ENCODE data around the gene LYL1.

The LYL1 gene

GRCh38 chr19:13092158-13092543 is 10.5 kb downstream of the LYL1 start:
- no peak for TF ChIP-seq CTCF (IDR thresholded peaks at IDR 0.05; ENCODE audit: insufficient read depth, low read depth, low read length, missing control alignments)
- no peak overlapping the region for H3K4me3 ChIP-seq (ENCODE audit: low read length)

GRCh38 chr19:13091400-13092157 is 11.1 kb downstream of the LYL1 start:
- DNase-seq (ENCODE audit: low read depth) = no peak
- no peak for TF ChIP-seq CTCF (IDR thresholded peaks at IDR 0.05; ENCODE audit: insufficient read depth, low read depth, low read length, missing control alignments)
- no peak overlapping the region for H3K4me3 ChIP-seq (ENCODE audit: low read length)

More at GRCh38 chr19:13092158-13092543, 10.5 kb downstream of the LYL1 start:
- DNase-seq (ENCODE audit: low read depth) = no peak

- no peak for TF ChIP-seq CTCF (IDR thresholded peaks at IDR 0.05; ENCODE audit: insufficient read depth, low read depth, low read length, missing control alignments)
- DNase-seq (ENCODE audit: low read depth) = no peak
- no peak overlapping the region for H3K4me3 ChIP-seq (ENCODE audit: low read length)
Observed at GRCh38 chr19:13090511-13091231, 12.0 kb downstream of the LYL1 start.

GRCh38 chr19:13089857-13090507 is 12.7 kb downstream of the LYL1 start:
- DNase-seq (ENCODE audit: low read depth) = no peak
- TF ChIP-seq CTCF (IDR thresholded peaks at IDR 0.05; ENCODE audit: insufficient read depth, low read depth, low read length, missing control alignments) = no peak
- no peak overlapping the region for H3K4me3 ChIP-seq (ENCODE audit: low read length)

GRCh38 chr19:13089139-13089856 is 13.4 kb downstream of the LYL1 start:
- no peak for DNase-seq (ENCODE audit: low read depth)
- peak; percentile 26 for TF ChIP-seq CTCF (IDR thresholded peaks at IDR 0.05; ENCODE audit: insufficient read depth, low read depth, low read length, missing control alignments)
- no peak overlapping the region for H3K4me3 ChIP-seq (ENCODE audit: low read length)

GRCh38 chr19:13087795-13088537 is 14.7 kb downstream of the LYL1 start:
- H3K4me3 ChIP-seq (ENCODE audit: low read length) = no peak overlapping the region
- DNase-seq (ENCODE audit: low read depth) = no peak
- no peak for TF ChIP-seq CTCF (IDR thresholded peaks at IDR 0.05; ENCODE audit: insufficient read depth, low read depth, low read length, missing control alignments)

Data from epithelial cell of esophagus (primary cell).